ENCODE results near the gene HGFAC.

GRCh38 chr4:3407930-3408792 is 33.6 kb upstream of the HGFAC start:
- peak in 1 of 2 donors; percentile 74 for TF ChIP-seq POLR2A (IDR thresholded peaks at IDR 0.05)
- TF ChIP-seq, protein P1, sequence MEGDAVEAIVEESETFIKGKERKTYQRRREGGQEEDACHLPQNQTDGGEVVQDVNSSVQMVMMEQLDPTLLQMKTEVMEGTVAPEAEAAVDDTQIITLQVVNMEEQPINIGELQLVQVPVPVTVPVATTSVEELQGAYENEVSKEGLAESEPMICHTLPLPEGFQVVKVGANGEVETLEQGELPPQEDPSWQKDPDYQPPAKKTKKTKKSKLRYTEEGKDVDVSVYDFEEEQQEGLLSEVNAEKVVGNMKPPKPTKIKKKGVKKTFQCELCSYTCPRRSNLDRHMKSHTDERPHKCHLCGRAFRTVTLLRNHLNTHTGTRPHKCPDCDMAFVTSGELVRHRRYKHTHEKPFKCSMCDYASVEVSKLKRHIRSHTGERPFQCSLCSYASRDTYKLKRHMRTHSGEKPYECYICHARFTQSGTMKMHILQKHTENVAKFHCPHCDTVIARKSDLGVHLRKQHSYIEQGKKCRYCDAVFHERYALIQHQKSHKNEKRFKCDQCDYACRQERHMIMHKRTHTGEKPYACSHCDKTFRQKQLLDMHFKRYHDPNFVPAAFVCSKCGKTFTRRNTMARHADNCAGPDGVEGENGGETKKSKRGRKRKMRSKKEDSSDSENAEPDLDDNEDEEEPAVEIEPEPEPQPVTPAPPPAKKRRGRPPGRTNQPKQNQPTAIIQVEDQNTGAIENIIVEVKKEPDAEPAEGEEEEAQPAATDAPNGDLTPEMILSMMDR (IDR thresholded peaks at IDR 0.05) = no peak
